ENCODE data around the gene PYGB. TPM values are rescaled to one million over a fixed set of nuclear protein-coding genes. Genes with fewer than 3 reads are reported as not detected.

The PYGB gene
- total RNA-seq, 1 donor from 2014 or later = 46.6 TPM

DNA sequence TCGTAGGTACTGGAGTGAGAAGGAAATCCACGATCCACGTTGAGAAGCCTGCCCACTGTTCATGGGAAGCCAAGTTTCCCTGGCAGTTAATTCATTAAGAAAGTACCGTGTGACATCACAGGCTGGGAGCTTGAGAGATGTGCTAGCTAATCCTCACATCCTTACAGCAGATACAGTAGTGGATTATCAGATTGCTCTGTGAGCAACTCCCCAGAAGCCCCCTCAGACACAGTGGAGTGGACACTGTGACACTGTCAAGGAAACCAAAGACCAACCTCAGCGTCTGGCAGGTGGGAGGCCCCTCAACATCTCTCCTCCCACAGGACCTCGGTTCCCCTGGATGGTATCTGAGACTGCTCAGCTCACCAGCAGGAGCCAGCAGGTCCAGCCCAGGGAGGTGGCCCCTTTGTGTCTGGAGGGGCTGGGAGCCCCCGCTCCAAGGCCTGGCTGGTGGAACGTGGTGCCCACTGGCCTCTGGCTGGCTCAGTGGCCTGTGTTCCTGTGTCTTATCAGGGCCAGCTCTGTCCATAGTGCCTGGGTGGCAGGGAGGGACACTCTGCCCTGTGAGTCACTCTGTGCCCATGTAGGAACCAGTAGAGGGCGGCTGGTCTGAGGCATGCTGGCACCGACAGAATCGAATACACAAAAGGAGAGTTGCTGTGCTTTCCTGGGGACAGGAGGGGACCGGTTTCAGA is 7.2 kb downstream of the PYGB start:
- H3K4me1 Mint-ChIP-seq = peaks cover 11% of the 10 kb centered on the region
- TF ChIP-seq, protein P1, sequence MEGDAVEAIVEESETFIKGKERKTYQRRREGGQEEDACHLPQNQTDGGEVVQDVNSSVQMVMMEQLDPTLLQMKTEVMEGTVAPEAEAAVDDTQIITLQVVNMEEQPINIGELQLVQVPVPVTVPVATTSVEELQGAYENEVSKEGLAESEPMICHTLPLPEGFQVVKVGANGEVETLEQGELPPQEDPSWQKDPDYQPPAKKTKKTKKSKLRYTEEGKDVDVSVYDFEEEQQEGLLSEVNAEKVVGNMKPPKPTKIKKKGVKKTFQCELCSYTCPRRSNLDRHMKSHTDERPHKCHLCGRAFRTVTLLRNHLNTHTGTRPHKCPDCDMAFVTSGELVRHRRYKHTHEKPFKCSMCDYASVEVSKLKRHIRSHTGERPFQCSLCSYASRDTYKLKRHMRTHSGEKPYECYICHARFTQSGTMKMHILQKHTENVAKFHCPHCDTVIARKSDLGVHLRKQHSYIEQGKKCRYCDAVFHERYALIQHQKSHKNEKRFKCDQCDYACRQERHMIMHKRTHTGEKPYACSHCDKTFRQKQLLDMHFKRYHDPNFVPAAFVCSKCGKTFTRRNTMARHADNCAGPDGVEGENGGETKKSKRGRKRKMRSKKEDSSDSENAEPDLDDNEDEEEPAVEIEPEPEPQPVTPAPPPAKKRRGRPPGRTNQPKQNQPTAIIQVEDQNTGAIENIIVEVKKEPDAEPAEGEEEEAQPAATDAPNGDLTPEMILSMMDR (IDR thresholded peaks at IDR 0.05; ENCODE audit: unreplicated experiment) = no peak
- no peaks in the 10 kb centered on the region for H3K9me3 Mint-ChIP-seq
- H3K4me3 Mint-ChIP-seq = no peak overlapping the region
- H3K36me3 Mint-ChIP-seq = peaks cover 15% of the 10 kb centered on the region
- H3K27ac Mint-ChIP-seq = no peak overlapping the region
- no peaks in the 10 kb centered on the region for H3K27me3 Mint-ChIP-seq (ENCODE audit: low read depth)
- DNase-seq (ENCODE audit: low spot score in 2 of 2, unreplicated experiment in 2 of 2) = no peak

DNA sequence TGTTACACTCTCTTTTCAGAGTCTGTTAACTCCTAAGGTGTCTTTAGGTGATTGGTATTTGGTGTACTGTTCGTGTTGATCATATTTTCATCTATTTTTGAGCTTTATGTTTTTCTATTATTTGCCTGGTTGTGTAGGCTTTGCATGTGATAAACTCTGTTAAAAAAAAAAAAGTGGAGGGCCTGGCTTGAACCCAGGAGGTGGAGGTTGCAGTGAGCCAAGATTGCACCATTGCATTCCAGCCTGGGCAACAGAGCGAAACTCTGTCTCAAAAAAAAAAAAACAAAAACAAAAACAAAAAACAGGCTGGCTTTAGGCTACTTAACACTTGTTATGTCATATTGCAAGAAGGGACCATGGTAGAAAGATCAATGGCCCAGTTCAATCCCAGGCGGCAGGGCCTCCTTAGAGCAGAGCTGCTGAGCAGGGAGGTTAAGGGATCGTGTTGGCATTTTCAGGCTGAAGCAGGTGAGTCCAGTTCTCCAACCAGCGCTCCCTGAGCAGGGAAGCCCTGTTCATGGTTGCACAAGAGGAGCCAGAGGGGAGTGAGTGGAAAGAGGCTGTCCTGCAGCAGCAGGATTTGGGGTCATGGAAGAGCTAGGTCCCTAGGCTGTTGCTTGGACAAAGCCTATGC is 8.5 kb downstream of the PYGB start:
- H3K4me1 Mint-ChIP-seq = peaks cover 1% of the 10 kb centered on the region
- H3K27ac Mint-ChIP-seq = no peak overlapping the region

DNA sequence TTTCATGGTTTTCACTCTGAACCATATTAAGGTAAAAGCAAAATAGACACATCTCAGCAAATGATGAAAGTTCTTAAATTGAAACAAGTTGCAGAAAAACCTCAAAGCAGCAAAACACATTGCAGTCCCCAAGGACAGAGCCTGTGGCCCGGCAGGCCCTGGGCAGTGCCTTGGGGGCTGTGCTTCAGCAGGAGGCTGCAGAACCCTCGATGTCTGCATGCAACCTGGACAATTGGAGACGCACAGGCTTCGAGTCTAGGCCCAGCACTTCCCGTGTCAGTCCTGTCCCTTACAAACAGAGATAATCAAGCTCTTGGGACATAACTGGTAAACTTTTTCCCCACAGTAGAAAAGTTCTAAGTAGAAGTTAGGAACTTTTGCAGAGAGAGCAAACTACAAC is 9.2 kb downstream of the PYGB start:
- TF ChIP-seq, protein P1 (IDR thresholded peaks at IDR 0.05; ENCODE audit: unreplicated experiment) = no peak
- Mint-ChIP-seq H3K4me3 (no peak overlapping the region), H3K36me3 (peaks cover 35% of the 10 kb centered on the region), H3K4me1 (no peaks in the 10 kb centered on the region), H3K27ac (no peak overlapping the region), H3K27me3 (ENCODE audit: low read depth) (no peaks in the 10 kb centered on the region), H3K9me3 (peaks cover 7% of the 10 kb centered on the region)
- no peak for DNase-seq (ENCODE audit: low spot score in 2 of 2, unreplicated experiment in 2 of 2)

More for the DNA sequence above, 8.5 kb downstream of the PYGB start:
- Mint-ChIP-seq H3K9me3 (no peaks in the 10 kb centered on the region), H3K36me3 (peaks cover 28% of the 10 kb centered on the region), H3K27me3 (ENCODE audit: low read depth) (no peaks in the 10 kb centered on the region), H3K4me3 (no peak overlapping the region)
- TF ChIP-seq, protein P1 (IDR thresholded peaks at IDR 0.05; ENCODE audit: unreplicated experiment) = no peak
- no peak for DNase-seq (ENCODE audit: low spot score in 2 of 2, unreplicated experiment in 2 of 2)

DNA sequence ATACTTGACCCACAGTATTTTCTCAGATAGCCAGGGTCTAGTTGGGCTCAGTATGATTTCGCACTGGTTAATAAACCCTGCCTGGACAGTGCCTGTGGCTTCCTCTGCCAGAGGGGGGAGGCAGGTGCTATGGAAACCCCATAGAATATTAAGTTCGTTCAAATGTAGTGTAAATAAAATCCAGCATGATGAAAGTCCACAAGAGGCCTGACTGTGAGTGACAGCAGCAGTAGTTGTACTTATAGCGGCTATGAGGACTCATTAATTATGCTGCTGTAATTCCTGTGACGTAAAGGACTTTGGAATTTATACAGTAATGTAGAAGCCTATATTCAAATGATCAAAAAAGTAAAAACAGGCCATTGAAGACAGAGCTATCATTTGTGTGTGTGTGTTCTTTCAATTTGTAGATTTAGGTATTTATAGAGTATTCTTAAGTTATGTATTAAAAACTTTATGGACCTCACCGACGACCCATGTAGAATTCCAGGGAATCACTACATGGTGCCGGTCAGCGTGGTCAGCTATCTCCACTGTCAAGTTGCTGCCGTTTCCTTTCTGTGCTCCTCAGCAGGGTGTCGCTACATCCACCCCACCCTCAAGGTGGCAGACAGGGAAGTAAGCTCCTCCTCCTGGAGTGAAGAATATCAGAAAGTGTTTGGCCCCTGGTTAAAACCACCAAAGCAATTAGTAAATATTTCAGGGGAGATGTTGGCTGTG is 10.0 kb downstream of the PYGB start:
- Mint-ChIP-seq H3K36me3 (peaks cover 37% of the 10 kb centered on the region), H3K4me3 (no peak overlapping the region), H3K4me1 (no peaks in the 10 kb centered on the region), H3K9me3 (peaks cover 11% of the 10 kb centered on the region), H3K27me3 (ENCODE audit: low read depth) (no peaks in the 10 kb centered on the region), H3K27ac (no peak overlapping the region)
- no peak for DNase-seq (ENCODE audit: low spot score in 2 of 2, unreplicated experiment in 2 of 2)
- TF ChIP-seq, protein P1 (IDR thresholded peaks at IDR 0.05; ENCODE audit: unreplicated experiment) = no peak

DNA sequence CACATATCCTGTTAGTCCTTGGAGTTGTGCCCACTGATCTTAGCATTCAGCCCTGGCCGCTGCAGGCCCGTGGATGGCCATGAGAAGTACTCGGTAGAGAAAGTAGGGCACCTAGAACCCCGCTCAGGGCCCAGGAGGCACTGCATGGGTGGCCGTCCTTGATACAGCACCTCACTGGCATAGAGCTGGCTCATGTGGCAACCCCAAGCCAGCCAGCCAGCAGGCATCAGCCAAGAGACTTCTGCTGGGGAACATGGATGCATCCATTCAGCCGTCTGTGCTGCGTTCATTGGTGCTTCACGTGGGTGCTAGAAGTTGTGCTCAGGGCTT is 10.6 kb downstream of the PYGB start:
- no peak overlapping the region for H3K4me3 Mint-ChIP-seq
- TF ChIP-seq, protein P1 (IDR thresholded peaks at IDR 0.05; ENCODE audit: unreplicated experiment) = no peak
- H3K27me3 Mint-ChIP-seq (ENCODE audit: low read depth) = no peaks in the 10 kb centered on the region
- no peaks in the 10 kb centered on the region for H3K4me1 Mint-ChIP-seq
- peaks cover 16% of the 10 kb centered on the region for H3K9me3 Mint-ChIP-seq
- peaks cover 42% of the 10 kb centered on the region for H3K36me3 Mint-ChIP-seq
- no peak for DNase-seq (ENCODE audit: low spot score in 2 of 2, unreplicated experiment in 2 of 2)
- H3K27ac Mint-ChIP-seq = no peak overlapping the region

Measured in mesothelial cell of epicardium (in vitro differentiated cells).